ENCODE data around the gene SPTB. TPM values are rescaled to one million over a fixed set of nuclear protein-coding genes. Genes with fewer than 3 reads are reported as not detected.

Gene SPTB
- total RNA-seq, 1 donor from 2014 or later, result 0.98 TPM

- Histone ChIP-seq H3K4me1 (no peaks in the 10 kb centered on the region), H3K36me3 (no peaks in the 10 kb centered on the region), H3K4me3 (no peak overlapping the region), H3K27ac (no peak overlapping the region), H3K9me3 (no peaks in the 10 kb centered on the region), H3K27me3 (no peaks in the 10 kb centered on the region)
- intact Hi-C loops (cut with DNase I), result no loop called here
- no peak for TF ChIP-seq CTCF (IDR thresholded peaks at IDR 0.05)
- TF ChIP-seq POLR2A (IDR thresholded peaks at IDR 0.05), result no peak
- no peak for TF ChIP-seq POLR2AphosphoS5 (IDR thresholded peaks at IDR 0.05; ENCODE audit: insufficient read depth in 1 of 2, low read depth in 1 of 2)
- DNase-seq (ENCODE audit: extremely low spot score in 2 of 2), result no peak
These were observed 44.7 kb downstream of the SPTB start for GRCh38 chr14:64834965-64835364.

- Histone ChIP-seq H3K27me3 (no peaks in the 10 kb centered on the region), H3K4me1 (no peaks in the 10 kb centered on the region), H3K27ac (no peak overlapping the region), H3K4me3 (no peak overlapping the region), H3K9me3 (no peaks in the 10 kb centered on the region), H3K36me3 (no peaks in the 10 kb centered on the region)
- no peak for DNase-seq (ENCODE audit: extremely low spot score in 2 of 2)
- intact Hi-C loops (cut with DNase I), result no loop called here
- no peak for TF ChIP-seq POLR2A (IDR thresholded peaks at IDR 0.05)
- no peak for TF ChIP-seq POLR2AphosphoS5 (IDR thresholded peaks at IDR 0.05; ENCODE audit: insufficient read depth in 1 of 2, low read depth in 1 of 2)
- no peak for TF ChIP-seq CTCF (IDR thresholded peaks at IDR 0.05)
These were observed 48.3 kb downstream of the SPTB start for GRCh38 chr14:64831419-64831818.

GRCh38 chr14:64830961-64831360 is 48.7 kb downstream of the SPTB start:
- TF ChIP-seq CTCF (IDR thresholded peaks at IDR 0.05), result no peak
- TF ChIP-seq POLR2A (IDR thresholded peaks at IDR 0.05), result no peak
- no peak for TF ChIP-seq POLR2AphosphoS5 (IDR thresholded peaks at IDR 0.05; ENCODE audit: insufficient read depth in 1 of 2, low read depth in 1 of 2)

GRCh38 chr14:64828071-64828470 is 51.6 kb downstream of the SPTB start:
- no peak for DNase-seq (ENCODE audit: extremely low spot score in 2 of 2)
- Histone ChIP-seq H3K4me3 (no peak overlapping the region), H3K27ac (no peak overlapping the region), H3K4me1 (peaks cover 5% of the 10 kb centered on the region), H3K9me3 (no peaks in the 10 kb centered on the region), H3K27me3 (no peaks in the 10 kb centered on the region), H3K36me3 (no peaks in the 10 kb centered on the region)
- intact Hi-C loops (cut with DNase I), result no loop called here
- TF ChIP-seq POLR2A (IDR thresholded peaks at IDR 0.05), result no peak
- TF ChIP-seq CTCF (IDR thresholded peaks at IDR 0.05), result no peak
- no peak for TF ChIP-seq POLR2AphosphoS5 (IDR thresholded peaks at IDR 0.05; ENCODE audit: insufficient read depth in 1 of 2, low read depth in 1 of 2)

More at GRCh38 chr14:64830961-64831360, 48.7 kb downstream of the SPTB start:
- intact Hi-C loops (cut with DNase I), result no loop called here
- Histone ChIP-seq H3K36me3 (no peaks in the 10 kb centered on the region), H3K9me3 (no peaks in the 10 kb centered on the region), H3K27me3 (no peaks in the 10 kb centered on the region), H3K4me3 (no peak overlapping the region), H3K27ac (no peak overlapping the region), H3K4me1 (no peaks in the 10 kb centered on the region)
- DNase-seq (ENCODE audit: extremely low spot score in 2 of 2), result no peak

GRCh38 chr14:64826845-64827244 is 52.9 kb downstream of the SPTB start:
- DNase-seq (ENCODE audit: extremely low spot score in 2 of 2), result no peak
- Histone ChIP-seq H3K36me3 (no peaks in the 10 kb centered on the region), H3K27ac (no peak overlapping the region), H3K9me3 (no peaks in the 10 kb centered on the region), H3K4me1 (peaks cover 8% of the 10 kb centered on the region), H3K4me3 (no peak overlapping the region), H3K27me3 (no peaks in the 10 kb centered on the region)
- intact Hi-C loops (cut with DNase I), result no loop called here
- TF ChIP-seq POLR2A (IDR thresholded peaks at IDR 0.05), result no peak
- no peak for TF ChIP-seq CTCF (IDR thresholded peaks at IDR 0.05)
- TF ChIP-seq POLR2AphosphoS5 (IDR thresholded peaks at IDR 0.05; ENCODE audit: insufficient read depth in 1 of 2, low read depth in 1 of 2), result no peak
